ENCODE results near the gene LYPD5.

GRCh38 chr19:43811837-43812236, 9.6 kb upstream of the LYPD5 start:
- TF ChIP-seq CTCF (CRISPR knock-in tag; IDR thresholded peaks at IDR 0.05) (no peak), YEATS4 (CRISPR knock-in tag; IDR thresholded peaks at IDR 0.05; ENCODE audit: borderline replicate concordance) (no peak), YY1 (IDR thresholded peaks at IDR 0.05; ENCODE audit: insufficient read depth, insufficient replicate concordance, low read depth, low read length) (no peak), ZNF263 (CRISPR knock-in tag; IDR thresholded peaks at IDR 0.05) (no peak), EZH2 (conservative IDR thresholded peaks at IDR 0.05; ENCODE audit: low read depth, low read length) (no peak), NPAS2 (CRISPR knock-in tag; IDR thresholded peaks at IDR 0.05; ENCODE audit: borderline replicate concordance) (no peak), POLR2A (IDR thresholded peaks at IDR 0.05; ENCODE audit: insufficient read depth in 1 of 2, low read depth in 2 of 2, low read length in 2 of 2) (no peak), NFYB (CRISPR knock-in tag; IDR thresholded peaks at IDR 0.05) (no peak), PAF1 (CRISPR knock-in tag; IDR thresholded peaks at IDR 0.05) (no peak), PHF8 (CRISPR knock-in tag; IDR thresholded peaks at IDR 0.05) (no peak), ZNF713 (CRISPR knock-in tag; IDR thresholded peaks at IDR 0.05) (no peak), SKIL (CRISPR knock-in tag; IDR thresholded peaks at IDR 0.05; ENCODE audit: borderline replicate concordance) (no peak), POLR2AphosphoS5 (IDR thresholded peaks at IDR 0.05; ENCODE audit: low read depth, low read length) (no peak), FOSL1 (CRISPR knock-in tag; IDR thresholded peaks at IDR 0.05; ENCODE audit: borderline replicate concordance) (no peak)

Measured in HepG2 (cell line).